ENCODE measurements around the gene ERAP2. TPM values are rescaled to one million over a fixed set of nuclear protein-coding genes. Genes with fewer than 3 reads are reported as not detected.

ERAP2 gene
- total and polyA plus RNA-seq, 2 of the 13 experiments (the other 11 are each of a cell fraction or from before 2014, with no cell fraction given) = 12.8 to 16.6 TPM

DNA sequence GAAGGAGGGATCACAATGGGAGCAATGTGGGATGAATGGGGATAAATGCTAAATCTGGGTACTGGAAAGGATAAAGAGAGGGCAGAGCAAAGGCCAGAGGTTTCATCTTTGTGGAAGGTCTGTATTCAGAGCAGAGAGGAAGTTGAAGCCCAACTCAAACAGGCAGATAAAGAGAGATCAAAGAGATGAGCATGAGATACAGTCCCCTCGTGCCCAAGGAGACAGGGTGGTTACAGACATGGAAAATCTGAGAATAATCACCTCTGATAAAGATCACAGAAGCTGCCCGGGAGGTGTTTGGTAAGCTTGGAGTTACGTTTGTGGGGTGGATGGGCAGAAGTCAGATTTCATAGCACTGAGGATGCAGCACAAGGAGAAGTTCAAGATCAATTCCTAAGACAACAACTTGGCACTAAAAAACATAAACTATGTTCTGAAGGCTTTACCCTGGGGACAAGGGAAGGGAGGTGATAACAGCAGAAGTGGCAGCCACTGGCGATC lies 459 bp upstream of the ERAP2 start (continued):
- TF ChIP-seq, protein P1, sequence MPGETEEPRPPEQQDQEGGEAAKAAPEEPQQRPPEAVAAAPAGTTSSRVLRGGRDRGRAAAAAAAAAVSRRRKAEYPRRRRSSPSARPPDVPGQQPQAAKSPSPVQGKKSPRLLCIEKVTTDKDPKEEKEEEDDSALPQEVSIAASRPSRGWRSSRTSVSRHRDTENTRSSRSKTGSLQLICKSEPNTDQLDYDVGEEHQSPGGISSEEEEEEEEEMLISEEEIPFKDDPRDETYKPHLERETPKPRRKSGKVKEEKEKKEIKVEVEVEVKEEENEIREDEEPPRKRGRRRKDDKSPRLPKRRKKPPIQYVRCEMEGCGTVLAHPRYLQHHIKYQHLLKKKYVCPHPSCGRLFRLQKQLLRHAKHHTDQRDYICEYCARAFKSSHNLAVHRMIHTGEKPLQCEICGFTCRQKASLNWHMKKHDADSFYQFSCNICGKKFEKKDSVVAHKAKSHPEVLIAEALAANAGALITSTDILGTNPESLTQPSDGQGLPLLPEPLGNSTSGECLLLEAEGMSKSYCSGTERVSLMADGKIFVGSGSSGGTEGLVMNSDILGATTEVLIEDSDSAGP (CRISPR knock-in tag; IDR thresholded peaks at IDR 0.05; ENCODE audit: borderline replicate concordance) = no peak
- TF ChIP-seq, protein P2, sequence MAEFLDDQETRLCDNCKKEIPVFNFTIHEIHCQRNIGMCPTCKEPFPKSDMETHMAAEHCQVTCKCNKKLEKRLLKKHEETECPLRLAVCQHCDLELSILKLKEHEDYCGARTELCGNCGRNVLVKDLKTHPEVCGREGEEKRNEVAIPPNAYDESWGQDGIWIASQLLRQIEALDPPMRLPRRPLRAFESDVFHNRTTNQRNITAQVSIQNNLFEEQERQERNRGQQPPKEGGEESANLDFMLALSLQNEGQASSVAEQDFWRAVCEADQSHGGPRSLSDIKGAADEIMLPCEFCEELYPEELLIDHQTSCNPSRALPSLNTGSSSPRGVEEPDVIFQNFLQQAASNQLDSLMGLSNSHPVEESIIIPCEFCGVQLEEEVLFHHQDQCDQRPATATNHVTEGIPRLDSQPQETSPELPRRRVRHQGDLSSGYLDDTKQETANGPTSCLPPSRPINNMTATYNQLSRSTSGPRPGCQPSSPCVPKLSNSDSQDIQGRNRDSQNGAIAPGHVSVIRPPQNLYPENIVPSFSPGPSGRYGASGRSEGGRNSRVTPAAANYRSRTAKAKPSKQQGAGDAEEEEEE (CRISPR knock-in tag; IDR thresholded peaks at IDR 0.05; ENCODE audit: borderline replicate concordance) = no peak
- TF ChIP-seq NCOA5 (CRISPR knock-in tag; IDR thresholded peaks at IDR 0.05) (no peak), ZC3H13 (CRISPR knock-in tag; IDR thresholded peaks at IDR 0.05) (no peak), ZFP36 (IDR thresholded peaks at IDR 0.05; ENCODE audit: borderline replicate concordance, low read depth, low read length, partially characterized antibody) (no peak), ZNF850 (CRISPR knock-in tag; conservative IDR thresholded peaks at IDR 0.05) (no peak), SOX6 (IDR thresholded peaks at IDR 0.05) (no peak), SOX6 (CRISPR knock-in tag; IDR thresholded peaks at IDR 0.05) (peak; percentile 58), ZFYVE20 (CRISPR knock-in tag; IDR thresholded peaks at IDR 0.05; ENCODE audit: borderline replicate concordance, low read depth) (no peak), HNRNPUL1 (IDR thresholded peaks at IDR 0.05; ENCODE audit: low read depth, low read length) (no peak), ISX (CRISPR knock-in tag; conservative IDR thresholded peaks at IDR 0.05) (no peak)
- TF ChIP-seq, protein P3, sequence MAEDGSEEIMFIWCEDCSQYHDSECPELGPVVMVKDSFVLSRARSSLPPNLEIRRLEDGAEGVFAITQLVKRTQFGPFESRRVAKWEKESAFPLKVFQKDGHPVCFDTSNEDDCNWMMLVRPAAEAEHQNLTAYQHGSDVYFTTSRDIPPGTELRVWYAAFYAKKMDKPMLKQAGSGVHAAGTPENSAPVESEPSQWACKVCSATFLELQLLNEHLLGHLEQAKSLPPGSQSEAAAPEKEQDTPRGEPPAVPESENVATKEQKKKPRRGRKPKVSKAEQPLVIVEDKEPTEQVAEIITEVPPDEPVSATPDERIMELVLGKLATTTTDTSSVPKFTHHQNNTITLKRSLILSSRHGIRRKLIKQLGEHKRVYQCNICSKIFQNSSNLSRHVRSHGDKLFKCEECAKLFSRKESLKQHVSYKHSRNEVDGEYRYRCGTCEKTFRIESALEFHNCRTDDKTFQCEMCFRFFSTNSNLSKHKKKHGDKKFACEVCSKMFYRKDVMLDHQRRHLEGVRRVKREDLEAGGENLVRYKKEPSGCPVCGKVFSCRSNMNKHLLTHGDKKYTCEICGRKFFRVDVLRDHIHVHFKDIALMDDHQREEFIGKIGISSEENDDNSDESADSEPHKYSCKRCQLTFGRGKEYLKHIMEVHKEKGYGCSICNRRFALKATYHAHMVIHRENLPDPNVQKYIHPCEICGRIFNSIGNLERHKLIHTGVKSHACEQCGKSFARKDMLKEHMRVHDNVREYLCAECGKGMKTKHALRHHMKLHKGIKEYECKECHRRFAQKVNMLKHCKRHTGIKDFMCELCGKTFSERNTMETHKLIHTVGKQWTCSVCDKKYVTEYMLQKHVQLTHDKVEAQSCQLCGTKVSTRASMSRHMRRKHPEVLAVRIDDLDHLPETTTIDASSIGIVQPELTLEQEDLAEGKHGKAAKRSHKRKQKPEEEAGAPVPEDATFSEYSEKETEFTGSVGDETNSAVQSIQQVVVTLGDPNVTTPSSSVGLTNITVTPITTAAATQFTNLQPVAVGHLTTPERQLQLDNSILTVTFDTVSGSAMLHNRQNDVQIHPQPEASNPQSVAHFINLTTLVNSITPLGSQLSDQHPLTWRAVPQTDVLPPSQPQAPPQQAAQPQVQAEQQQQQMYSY (CRISPR knock-in tag; IDR thresholded peaks at IDR 0.05) = no peak
- TF ChIP-seq, protein P4, sequence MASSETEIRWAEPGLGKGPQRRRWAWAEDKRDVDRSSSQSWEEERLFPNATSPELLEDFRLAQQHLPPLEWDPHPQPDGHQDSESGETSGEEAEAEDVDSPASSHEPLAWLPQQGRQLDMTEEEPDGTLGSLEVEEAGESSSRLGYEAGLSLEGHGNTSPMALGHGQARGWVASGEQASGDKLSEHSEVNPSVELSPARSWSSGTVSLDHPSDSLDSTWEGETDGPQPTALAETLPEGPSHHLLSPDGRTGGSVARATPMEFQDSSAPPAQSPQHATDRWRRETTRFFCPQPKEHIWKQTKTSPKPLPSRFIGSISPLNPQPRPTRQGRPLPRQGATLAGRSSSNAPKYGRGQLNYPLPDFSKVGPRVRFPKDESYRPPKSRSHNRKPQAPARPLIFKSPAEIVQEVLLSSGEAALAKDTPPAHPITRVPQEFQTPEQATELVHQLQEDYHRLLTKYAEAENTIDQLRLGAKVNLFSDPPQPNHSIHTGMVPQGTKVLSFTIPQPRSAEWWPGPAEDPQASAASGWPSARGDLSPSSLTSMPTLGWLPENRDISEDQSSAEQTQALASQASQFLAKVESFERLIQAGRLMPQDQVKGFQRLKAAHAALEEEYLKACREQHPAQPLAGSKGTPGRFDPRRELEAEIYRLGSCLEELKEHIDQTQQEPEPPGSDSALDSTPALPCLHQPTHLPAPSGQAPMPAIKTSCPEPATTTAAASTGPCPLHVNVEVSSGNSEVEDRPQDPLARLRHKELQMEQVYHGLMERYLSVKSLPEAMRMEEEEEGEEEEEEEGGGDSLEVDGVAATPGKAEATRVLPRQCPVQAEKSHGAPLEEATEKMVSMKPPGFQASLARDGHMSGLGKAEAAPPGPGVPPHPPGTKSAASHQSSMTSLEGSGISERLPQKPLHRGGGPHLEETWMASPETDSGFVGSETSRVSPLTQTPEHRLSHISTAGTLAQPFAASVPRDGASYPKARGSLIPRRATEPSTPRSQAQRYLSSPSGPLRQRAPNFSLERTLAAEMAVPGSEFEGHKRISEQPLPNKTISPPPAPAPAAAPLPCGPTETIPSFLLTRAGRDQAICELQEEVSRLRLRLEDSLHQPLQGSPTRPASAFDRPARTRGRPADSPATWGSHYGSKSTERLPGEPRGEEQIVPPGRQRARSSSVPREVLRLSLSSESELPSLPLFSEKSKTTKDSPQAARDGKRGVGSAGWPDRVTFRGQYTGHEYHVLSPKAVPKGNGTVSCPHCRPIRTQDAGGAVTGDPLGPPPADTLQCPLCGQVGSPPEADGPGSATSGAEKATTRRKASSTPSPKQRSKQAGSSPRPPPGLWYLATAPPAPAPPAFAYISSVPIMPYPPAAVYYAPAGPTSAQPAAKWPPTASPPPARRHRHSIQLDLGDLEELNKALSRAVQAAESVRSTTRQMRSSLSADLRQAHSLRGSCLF (CRISPR knock-in tag; IDR thresholded peaks at IDR 0.05; ENCODE audit: borderline replicate concordance) = no peak

All from HepG2 (cell line).